Stimulated activated CD4-positive, alpha-beta T cell treated with anti-CD3 and anti-CD28 coated beads, Interleukin-15, amount 100 ng/mL, for 1 hour (primary cell): ENCODE results near the gene WWOX.

Experiments used
- DNase-seq, 2 donors: peaks; one replicate each; pipeline ENCODE4 v3.0.0-alpha.2; 2020; ENCODE audit warnings: low read depth in 1 of 2, low spot score in 1 of 2

Gene WWOX

DNA sequence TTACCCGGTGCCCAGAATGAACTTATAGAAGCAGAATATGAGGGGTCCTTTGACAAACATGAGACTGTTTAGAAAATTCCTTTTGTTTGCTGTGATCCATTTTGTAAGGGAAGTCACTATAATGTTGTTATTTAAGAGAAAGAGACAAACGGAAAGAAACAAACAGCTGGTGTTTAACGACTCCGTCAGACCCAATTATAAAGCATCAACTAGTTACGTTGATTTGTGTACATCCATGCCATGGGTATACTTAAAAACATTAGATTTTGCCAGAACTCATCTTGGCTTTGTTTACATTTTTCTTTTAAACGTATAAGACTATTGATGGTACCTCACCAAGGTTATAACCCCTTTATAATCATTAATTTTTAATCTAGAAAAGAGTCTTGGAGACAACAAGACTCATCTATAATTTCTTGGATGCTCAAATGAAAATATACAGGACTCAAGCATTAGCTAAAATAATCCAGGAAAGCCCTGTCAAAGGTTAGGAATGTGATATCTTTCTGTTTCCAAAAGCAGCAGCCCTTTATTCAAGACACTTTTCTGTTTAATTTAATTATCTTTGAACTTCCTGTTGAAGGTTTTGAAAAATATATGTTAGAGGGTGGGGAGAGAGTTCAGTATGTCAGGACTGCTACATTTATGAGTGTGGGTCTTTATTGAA, 331.7 kb downstream of the WWOX start:
- DNase-seq = no peak

DNA sequence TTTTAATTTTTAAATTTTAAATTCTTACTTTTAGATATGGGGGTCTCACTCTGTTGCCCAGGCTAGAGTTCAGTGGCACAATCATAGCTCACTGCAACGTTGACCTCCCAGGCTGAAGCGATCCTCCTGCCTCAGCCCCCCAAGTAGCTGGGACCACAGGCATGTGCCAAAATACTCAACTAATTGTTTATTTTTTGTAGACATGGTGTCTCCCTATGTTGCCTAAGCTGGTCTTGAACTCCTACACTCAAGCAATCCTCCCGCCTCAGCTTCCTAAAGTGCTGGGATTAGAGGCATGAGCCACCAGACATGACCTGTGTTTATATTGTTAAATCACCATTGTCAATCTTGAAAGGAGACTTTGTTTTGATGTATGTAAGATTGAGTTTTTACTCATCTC, 332.2 kb downstream of the WWOX start:
- DNase-seq = no peak

DNA sequence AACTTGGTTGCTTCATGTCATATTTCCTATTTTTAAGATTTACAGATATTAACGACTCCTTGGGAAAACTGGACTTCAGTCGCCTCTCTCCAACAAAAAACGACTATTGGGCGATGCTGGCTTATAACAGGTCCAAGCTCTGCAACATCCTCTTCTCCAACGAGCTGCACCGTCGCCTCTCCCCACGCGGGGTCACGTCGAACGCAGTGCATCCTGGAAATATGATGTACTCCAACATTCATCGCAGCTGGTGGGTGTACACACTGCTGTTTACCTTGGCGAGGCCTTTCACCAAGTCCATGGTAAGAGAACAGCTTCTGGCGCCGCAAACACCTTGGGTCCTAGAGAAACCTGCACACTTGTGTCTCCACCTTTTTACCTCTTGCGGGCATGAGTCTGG, 333.0 kb downstream of the WWOX start:
- DNase-seq = no peak

DNA sequence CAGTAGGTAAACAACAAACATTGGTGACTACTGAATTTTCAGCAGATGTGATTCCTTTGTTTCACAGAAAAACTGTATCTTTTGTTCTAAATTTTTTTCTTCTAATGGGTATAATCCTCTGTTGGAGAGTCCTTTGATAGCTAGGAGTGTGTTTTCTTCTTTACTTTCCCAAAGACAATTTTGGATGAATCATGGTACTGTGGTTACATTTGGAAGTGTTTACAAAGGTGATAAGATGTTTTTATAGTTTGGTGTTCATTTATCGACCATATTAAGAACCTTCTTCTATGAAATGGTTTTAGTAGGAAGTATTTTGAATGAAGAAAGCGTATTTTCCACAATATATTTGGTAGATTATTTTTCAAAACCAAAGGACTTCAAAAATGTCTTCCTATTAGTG, 333.7 kb downstream of the WWOX start:
- DNase-seq = no peak

DNA sequence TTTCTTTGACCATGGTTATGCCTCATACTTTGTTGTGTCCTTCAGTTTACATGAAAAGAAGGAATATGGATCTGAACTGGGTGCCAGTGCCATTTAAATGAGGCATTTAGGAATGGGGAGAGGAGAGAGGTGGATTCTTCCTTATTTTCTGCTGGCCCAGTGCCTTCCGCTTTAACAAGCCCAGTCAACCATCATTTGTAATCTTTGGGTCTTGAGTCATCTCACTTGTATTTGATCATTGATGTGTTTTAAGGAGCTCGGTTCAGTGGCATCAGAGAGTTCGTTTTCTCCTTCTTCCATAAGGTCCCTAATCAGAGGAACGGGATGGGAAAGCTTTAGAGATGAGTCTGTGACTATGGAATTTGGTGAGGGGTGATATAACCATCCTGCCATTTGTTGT, 334.9 kb downstream of the WWOX start:
- no peak for DNase-seq

DNA sequence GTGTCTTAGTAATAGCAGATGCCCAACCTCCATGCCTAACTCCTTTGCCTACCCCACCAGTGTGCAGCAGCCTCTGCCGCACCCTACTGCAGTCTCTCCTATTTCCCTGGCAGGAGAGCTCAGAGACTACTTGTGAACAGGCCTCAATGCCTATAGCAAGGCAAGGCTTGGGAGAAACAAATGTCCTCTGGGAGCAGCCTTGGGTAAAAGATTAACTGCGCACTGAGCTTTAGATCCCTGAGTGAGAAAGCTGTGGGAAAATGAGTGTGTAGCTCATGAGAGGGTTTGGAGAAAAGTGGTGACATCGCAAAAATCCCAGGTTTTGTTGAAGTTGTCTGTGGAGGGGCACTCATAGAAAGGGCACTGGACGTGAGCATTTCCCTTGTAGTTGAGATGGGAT, 335.8 kb downstream of the WWOX start:
- DNase-seq = no peak

DNA sequence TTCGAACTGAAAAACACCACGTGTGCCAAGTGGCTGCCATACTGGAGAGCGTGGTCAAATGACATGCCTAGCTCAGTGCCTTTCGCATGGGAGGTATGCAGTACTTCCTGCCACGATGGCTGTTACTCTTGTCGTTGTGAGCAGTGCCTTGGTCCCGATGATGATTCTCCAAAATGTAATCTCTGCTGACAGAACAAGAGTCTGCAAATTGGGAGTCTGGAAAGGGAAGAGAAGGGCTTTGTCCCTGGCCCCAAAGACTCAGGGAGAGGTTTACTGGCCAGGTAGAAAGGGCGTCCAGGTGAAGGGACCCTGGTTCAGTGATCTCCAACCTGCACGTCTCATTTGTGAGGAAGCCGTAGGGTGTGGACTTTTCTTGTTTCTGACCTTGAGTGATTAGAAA, 336.6 kb downstream of the WWOX start:
- DNase-seq = no peak

DNA sequence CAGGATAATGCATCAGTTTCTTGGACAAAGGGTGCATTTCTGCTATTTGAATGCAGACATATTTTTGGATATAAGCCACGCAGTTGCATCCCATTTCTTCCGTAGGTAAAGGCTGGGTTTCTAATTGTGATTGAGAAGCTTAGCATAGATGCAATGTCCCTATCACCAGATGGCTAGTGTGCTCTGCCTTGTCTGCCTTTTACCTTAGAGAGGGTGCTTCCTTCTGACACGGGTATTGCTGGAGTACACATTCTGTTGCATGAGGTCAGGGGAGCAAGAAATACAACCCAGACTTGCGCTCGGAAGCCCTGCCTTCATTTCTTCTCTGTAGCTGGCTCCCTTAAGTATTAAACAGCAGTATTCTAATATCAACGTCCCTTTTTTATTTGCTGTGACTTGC, 337.4 kb downstream of the WWOX start:
- DNase-seq = no peak

DNA sequence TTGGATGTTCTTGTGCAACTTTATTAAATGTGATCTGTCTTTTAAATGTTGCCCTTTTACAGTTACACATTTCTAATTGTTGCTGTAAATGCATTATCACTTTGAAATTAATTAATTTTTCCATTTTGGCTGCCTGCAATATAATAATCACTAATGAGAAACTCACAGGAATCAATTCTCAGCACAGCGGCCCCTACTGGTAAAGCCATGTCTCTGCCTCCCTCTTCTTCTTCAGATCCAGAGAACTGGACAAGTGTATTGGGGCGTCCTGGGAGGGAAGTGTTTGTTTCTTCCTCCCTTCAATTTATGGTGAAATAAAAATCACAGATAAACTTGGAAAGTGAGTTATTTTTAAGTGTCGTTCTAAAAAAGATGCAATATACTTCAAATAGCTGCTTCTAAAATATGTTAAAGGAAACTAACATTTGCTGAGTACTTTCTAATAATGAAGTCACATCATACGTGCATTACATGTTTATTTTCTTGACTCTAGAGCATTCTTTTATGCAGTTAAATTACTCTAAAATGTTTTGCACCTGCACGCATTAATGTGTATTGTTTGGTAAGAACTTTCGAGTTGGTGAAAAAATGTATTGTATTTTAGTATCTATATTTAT, 338.0 kb downstream of the WWOX start:
- no peak for DNase-seq

DNA sequence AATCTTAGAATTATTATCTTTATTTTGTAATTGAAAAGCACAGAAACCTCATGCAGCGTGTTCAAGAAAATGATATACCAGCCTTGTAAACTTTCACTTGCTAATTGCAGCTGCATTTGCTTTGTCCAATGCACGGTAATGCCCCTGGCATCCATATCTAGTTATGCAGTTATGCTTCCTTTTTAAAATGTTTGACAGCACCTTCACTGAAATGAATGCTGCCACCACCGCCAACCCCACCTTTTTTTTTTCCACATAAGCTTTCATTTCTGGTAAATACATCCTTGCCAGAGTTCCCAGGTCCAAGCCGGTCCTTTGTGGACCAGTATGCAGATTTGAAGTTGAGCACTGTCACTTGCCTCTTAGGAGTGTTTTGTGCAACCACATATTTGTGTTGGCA, 338.8 kb downstream of the WWOX start:
- DNase-seq = no peak

DNA sequence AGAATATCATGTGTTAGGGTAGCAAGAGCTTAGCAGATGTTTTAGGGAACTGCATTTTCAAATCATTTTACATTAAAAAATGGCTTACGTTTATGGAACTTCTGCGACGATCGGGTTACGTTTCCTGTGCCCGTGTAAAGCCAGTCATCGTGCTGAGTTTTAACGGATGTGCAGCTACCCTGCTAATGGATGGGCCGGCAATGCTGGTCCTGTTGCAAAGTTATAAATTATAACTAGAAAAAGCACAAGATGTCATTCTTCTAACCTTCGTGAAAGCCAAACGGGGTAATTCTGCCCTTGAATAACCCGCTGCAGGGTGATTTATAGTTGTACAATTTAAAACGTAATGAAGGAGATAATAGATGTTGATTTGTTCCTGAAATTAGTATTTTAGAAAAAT, 339.2 kb downstream of the WWOX start:
- no peak for DNase-seq

DNA sequence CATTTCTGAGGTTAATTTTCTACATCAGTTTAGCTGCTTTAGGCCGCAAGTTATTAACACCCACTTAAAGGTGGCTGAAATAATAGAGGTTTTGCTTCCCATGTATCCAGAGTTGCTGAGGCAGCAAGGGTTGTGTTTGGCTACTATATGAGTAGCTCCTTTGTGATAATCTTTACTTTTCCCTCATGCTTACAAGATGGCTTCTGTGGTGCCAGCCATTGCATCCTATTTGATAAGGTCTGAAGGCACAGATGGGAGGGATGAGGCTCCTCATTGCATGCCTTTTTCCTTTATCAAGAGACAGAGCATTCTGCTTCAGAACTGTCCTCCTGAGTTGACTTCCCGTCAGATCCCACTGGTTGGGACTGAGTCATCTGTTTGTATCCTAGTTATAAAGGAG, 340.2 kb downstream of the WWOX start:
- no peak for DNase-seq

DNA sequence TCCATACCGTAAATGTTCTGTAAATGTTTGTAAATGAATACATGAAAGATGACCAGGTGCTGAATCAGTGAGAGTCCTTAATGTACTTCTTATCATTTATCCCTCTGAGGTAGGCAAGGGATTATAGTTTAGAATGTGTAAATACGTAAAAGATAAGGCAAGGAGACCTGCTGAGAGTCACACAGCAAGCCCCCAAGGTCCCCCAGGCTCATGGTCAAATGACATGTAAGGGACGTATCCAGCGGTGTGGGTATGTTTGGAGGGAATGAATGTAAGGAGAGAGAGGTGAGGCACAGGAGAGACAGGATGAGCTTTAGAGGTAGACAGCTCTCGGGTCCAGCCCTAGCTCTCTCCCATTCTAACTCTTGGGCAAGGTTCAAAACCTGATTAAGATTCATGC, 341.8 kb downstream of the WWOX start:
- DNase-seq = no peak

DNA sequence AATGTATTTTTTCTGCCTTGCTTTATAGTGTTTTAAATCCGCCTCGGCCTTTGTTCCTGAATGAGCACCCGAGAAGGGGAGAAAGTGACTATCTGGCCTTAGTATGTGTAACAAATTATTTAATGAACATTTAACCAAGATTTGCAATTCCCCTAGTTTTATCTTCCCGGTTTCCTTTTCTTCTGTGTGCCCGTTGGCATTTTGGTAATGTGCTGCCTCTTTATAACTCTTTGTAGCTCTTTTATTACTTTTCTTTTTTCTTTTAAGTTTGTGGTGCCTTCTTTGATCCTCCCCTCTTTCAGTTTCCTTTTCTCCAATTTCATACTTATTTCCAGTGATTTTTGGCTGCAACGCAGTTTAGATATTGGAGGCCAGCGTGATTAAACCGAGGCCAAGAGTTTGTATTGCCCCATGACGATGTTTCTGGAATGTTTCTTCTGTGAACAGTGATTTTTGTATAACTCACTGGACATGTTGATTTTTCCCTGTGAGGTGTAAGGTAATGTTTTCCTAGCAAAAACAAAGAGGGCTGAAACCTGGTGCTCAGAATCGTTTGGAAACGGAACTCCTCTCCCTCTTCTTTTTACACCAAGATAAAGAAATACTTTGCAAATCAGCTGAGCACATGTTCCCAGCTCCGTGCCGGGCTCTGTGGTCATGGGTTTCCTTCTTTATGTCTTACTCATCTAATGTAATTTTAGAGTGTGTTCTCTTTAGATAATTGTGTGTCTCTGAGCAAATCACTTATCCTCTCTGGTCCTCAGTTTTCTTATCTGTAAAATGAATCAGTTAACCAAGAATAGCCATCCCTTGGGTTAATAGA, 344.3 kb downstream of the WWOX start:
- no peak for DNase-seq

DNA sequence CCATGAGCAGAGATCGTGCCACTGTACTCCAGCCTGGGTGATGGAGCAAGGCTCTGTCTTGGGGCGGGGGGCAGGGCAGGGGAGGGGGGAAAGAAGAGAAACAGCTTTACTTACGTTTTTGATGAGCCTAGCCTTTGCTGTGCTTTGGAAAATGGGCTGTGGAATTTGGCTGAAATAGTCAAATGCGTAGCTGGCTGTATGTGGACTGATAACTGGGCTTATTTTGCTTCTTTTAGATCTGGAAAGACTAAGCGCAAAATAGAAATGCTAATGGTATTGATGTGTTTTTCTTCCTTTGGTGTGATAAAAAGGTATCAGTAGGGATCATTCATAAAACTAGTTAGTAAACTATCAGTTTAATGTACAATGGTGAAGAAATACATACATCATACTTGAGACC, 346.4 kb downstream of the WWOX start:
- DNase-seq = no peak

DNA sequence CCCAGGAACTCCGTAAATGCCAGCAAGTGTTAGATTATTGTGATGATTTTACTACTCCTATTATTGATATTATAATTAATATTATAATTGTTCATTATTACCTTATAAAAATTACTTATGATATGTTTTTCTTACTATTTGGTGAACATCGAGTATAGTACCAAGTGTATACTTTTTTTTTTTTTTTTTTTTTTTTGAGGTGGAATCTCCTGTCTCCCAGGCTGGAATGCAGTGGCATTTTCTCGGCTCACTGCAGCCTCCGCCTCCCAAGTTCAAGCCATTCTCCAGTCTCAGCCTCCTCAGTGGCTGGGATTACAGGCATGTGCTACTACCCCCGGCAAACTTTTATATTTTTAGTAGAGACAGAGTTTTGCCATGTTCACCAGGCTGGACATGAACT, 347.0 kb downstream of the WWOX start:
- no peak for DNase-seq

DNA sequence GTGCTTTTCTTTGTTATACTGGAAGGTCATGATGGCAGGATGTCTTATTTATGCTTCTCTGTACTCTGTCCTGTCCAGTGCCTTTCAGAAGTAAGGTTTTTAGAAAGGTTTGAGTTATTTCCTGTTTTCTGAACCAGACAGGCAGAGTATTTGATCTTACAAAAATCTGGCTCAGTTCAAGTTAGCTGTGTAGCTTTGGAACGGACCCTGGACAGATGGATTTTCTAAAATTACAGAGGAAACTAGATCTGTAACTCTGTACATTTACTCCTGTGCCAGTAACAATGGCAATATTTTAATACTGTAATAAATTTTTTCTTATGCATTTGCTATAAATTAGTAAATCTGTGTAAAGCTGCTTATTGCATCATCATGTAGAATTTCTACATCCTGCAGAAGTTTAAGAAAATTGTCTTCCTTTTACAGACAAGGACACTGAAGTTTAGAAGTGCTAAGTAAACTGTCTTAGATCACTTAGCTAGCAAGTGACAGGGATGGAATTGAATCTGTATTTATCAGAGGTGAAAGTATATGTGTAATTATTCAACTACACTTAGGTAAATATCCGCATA, 347.6 kb downstream of the WWOX start:
- no peak for DNase-seq

DNA sequence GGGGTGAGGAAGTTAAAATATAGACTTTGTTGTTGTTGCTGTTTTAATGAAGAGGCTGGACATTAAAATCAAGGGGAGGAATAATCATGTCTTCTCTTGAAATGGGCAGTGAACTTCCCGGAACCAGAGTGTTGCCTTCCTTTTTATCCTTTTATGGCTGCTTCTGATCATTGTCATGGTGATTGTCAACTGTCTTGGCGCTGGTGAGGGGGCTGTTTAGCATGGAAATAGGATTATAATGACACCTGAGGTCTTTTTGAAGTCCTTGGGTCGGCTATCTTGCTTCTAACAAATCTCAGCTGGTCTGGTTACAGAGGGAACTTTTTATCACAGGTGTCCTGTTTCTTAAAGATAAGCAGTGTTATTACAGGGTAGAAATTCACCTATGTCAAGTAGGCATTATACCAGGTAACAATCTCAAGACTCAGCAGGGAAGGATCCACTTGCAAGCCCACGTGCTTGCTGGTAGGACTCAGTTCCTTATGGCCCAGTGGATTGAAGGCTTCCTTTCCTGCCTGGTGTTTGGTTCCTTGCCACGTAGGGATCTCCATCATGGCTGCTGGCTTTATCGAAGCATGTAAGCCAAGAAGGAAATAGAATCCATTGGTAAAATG, 349.3 kb downstream of the WWOX start:
- DNase-seq = no peak

DNA sequence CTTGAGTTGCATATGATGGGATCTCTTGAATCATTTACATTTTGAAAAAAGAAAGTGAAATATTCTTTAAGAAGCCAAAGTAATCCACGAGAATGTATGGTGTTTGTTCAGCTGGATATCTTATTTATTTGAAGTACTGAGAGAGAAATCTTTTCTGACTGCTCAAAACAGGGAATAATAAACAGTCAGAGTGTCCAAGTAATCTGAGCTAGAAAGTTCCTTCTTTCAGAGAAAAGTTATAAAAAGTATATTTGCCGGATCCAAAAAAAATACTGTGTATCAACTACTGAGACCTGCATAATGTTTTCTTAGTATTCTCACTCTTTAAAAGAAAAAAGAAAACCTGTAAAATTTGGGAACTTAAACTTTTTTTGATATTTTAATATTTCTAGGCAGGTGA, 350.8 kb downstream of the WWOX start:
- DNase-seq = no peak

DNA sequence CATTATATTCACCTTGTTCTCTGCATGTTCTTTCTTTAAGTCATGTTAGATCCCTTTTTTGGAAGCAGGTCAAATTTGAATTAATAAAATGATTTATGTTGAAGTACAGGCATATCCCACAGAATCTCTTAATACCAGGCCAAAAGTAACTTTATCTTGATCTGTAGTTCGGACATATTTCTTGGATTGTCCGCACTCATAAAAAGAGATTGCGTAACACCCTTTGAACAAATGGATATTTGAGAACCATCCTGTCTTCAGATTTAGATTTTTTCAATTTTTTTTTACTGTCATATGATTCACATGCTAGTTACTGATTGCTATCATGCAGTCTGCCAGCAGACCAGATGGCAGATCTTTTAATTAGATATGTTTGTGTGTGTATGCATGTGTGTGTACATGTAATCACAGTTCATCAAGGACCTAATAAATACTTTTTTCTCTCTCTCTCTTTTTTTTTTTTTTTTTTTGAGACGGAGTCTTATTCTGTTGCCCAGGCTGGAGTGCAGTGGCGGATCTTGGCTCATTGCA, 352.6 kb downstream of the WWOX start:
- no peak for DNase-seq

DNA sequence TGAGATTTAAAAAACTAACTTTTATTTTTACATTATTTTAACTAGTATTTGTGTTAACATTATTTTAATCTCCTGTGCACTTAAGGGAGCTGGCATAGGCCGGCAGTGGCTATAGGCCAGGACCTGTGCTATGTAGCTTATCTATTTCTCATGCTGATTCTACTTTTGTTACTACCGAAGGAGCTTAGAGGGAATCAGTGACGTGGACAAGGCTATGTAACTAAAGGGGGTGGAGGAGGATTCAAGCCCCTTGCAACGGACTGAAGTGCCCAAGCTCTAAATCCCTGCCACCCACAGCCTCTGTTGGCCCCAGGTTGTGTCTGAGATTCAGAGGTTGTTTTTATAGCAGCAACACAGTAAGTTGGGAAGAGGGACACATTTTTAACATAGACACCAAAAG, 356.4 kb downstream of the WWOX start:
- no peak for DNase-seq

DNA sequence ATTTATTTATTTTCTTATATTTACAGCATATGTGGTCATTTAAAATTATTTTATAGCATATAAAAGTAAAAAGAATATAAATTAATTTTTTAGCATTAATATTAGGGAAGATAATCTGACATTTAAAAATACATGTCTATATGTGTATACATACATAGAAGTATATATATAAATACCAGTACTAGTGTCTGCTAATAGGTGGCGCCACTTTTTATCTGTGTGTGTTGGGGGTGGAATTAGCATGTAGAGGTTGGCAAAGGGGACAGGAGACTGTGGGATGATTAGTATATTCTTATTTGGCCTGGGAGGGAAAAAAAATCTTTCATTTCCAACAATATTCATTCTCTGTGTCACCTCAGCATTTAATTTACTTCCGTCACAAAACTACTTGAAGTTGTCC, 359.1 kb downstream of the WWOX start:
- no peak for DNase-seq
